Measurements from ENCODE around the gene TMEM181. TPM values are rescaled to one million over a fixed set of nuclear protein-coding genes. Genes with fewer than 3 reads are reported as not detected.
"Not testable (repeated sequence)": the region's sequence is repeated elsewhere in the genome, so short reads cannot be mapped to it uniquely, and the experiment has no call there.

TMEM181 gene
- total RNA-seq, 1 experiment from 2014 or later, result 31.6 TPM

- Histone ChIP-seq H3K27me3 (replicated peaks; ENCODE audit: insufficient read depth, low read depth, low read length, poor library complexity) (no peaks in the 10 kb centered on the region), H3K9me3 (ENCODE audit: low read depth, low read length, poor library complexity, severe bottlenecking) (no peaks in the 10 kb centered on the region), H3K4me3 (ENCODE audit: low read depth, low read length, poor library complexity, severe bottlenecking) (no peak overlapping the region), H3K36me3 (ENCODE audit: insufficient read depth, low read length, poor library complexity, severe bottlenecking) (no peaks in the 10 kb centered on the region), H3K4me1 (ENCODE audit: insufficient read depth, low read length, poor library complexity, severe bottlenecking) (no peaks in the 10 kb centered on the region), H3K27ac (ENCODE audit: low read depth, low read length, poor library complexity, severe bottlenecking) (no peak overlapping the region)
- intact Hi-C loops (cut with micrococcal nuclease; ENCODE audit: unreplicated experiment), result no loop called here
- ChIA-PET CTCF (no interaction called here), POLR2A (ENCODE audit: low non-redundant PET) (no interaction called here)
- DNase-seq (ENCODE audit: low spot score), result no peak
- no peak for TF ChIP-seq CTCF (conservative IDR thresholded peaks at IDR 0.05; ENCODE audit: low read depth, low read length)
- no peak for TF ChIP-seq EZH2 (IDR thresholded peaks at IDR 0.05; ENCODE audit: borderline replicate concordance, low read depth, low read length, poor library complexity, severe bottlenecking)
- no TSS peak for BruUV-seq (replicated peaks)
Measured at GRCh38 chr6:158674342-158675131, 114.6 kb downstream of the TMEM181 start.

- intact Hi-C loops (cut with micrococcal nuclease; ENCODE audit: unreplicated experiment); H3K27me3 ChIP-seq (replicated peaks; ENCODE audit: insufficient read depth, low read depth, low read length, poor library complexity); H3K27ac ChIP-seq (ENCODE audit: low read depth, low read length, poor library complexity, severe bottlenecking); DNase-seq (ENCODE audit: low spot score); POLR2A ChIA-PET (ENCODE audit: low non-redundant PET); BruUV-seq (replicated peaks); H3K36me3 ChIP-seq (ENCODE audit: insufficient read depth, low read length, poor library complexity, severe bottlenecking); H3K4me1 ChIP-seq (ENCODE audit: insufficient read depth, low read length, poor library complexity, severe bottlenecking); H3K9me3 ChIP-seq (ENCODE audit: low read depth, low read length, poor library complexity, severe bottlenecking); H3K4me3 ChIP-seq (ENCODE audit: low read depth, low read length, poor library complexity, severe bottlenecking); CTCF ChIA-PET: not testable (repeated sequence)
Measured at GRCh38 chr6:158677094-158677493, 117.2 kb downstream of the TMEM181 start.

GRCh38 chr6:158677906-158678578 is 118.2 kb downstream of the TMEM181 start:
- no peaks in the 10 kb centered on the region for H3K27me3 ChIP-seq (replicated peaks; ENCODE audit: insufficient read depth, low read depth, low read length, poor library complexity)
- H3K4me1 ChIP-seq (ENCODE audit: insufficient read depth, low read length, poor library complexity, severe bottlenecking), result no peaks in the 10 kb centered on the region
- no peak overlapping the region for H3K27ac ChIP-seq (ENCODE audit: low read depth, low read length, poor library complexity, severe bottlenecking)
- POLR2A ChIA-PET (ENCODE audit: low non-redundant PET), result interaction anchor here (0.7 kb wide), 1 partner anchor 176 kb away, joined by 9 read pairs; no protein-coding TSS in a partner anchor
- no peaks in the 10 kb centered on the region for H3K9me3 ChIP-seq (ENCODE audit: low read depth, low read length, poor library complexity, severe bottlenecking)
- intact Hi-C loops (cut with micrococcal nuclease; ENCODE audit: unreplicated experiment), result no loop called here
- no peaks in the 10 kb centered on the region for H3K36me3 ChIP-seq (ENCODE audit: insufficient read depth, low read length, poor library complexity, severe bottlenecking)
- no peak overlapping the region for H3K4me3 ChIP-seq (ENCODE audit: low read depth, low read length, poor library complexity, severe bottlenecking)
- no peak for DNase-seq (ENCODE audit: low spot score)
- BruUV-seq (replicated peaks), result no TSS peak
- CTCF ChIA-PET, result no interaction called here
- TF ChIP-seq EZH2 (IDR thresholded peaks at IDR 0.05; ENCODE audit: borderline replicate concordance, low read depth, low read length, poor library complexity, severe bottlenecking) (no peak), CTCF (conservative IDR thresholded peaks at IDR 0.05; ENCODE audit: low read depth, low read length) (no peak)
